Measurements from ENCODE around the gene LIN28B. TPM values are rescaled to one million over a fixed set of nuclear protein-coding genes. Genes with fewer than 3 reads are reported as not detected.

The LIN28B gene
- total RNA-seq, 1 donor from 2014 or later: 73.2 TPM

DNA sequence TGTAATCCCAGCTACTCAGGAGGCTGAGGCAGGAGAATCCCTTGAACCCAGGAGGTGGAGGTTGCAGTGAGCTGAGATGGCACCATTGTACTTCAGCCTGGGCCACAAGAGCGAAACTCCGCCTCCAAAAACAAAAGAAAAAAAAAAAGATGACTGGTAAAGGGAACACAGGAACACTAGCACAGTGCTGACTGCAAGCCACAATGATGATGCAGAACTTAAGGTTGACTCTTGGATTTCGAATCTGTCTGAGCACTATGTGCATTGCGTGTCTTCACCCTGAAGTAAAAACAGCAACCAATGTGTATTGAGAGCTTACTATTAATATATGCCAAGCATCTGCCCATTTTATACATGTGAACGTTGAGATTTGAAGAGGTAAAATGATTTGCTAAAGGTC is 27.6 kb upstream of the LIN28B start:
- no peaks in the 10 kb centered on the region for H3K27me3 Mint-ChIP-seq (ENCODE audit: low read depth)
- H3K27ac Mint-ChIP-seq (ENCODE audit: unreplicated experiment): no peak overlapping the region
- H3K36me3 Mint-ChIP-seq (ENCODE audit: low read depth): no peaks in the 10 kb centered on the region
- H3K4me3 Mint-ChIP-seq: no peak overlapping the region
- no peaks in the 10 kb centered on the region for H3K9me3 Mint-ChIP-seq
- TF ChIP-seq, protein P1, sequence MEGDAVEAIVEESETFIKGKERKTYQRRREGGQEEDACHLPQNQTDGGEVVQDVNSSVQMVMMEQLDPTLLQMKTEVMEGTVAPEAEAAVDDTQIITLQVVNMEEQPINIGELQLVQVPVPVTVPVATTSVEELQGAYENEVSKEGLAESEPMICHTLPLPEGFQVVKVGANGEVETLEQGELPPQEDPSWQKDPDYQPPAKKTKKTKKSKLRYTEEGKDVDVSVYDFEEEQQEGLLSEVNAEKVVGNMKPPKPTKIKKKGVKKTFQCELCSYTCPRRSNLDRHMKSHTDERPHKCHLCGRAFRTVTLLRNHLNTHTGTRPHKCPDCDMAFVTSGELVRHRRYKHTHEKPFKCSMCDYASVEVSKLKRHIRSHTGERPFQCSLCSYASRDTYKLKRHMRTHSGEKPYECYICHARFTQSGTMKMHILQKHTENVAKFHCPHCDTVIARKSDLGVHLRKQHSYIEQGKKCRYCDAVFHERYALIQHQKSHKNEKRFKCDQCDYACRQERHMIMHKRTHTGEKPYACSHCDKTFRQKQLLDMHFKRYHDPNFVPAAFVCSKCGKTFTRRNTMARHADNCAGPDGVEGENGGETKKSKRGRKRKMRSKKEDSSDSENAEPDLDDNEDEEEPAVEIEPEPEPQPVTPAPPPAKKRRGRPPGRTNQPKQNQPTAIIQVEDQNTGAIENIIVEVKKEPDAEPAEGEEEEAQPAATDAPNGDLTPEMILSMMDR (conservative IDR thresholded peaks at IDR 0.05): no peak
- peaks cover 10% of the 10 kb centered on the region for H3K4me1 Mint-ChIP-seq
- DNase-seq (ENCODE audit: low read depth, low spot score): no peak

DNA sequence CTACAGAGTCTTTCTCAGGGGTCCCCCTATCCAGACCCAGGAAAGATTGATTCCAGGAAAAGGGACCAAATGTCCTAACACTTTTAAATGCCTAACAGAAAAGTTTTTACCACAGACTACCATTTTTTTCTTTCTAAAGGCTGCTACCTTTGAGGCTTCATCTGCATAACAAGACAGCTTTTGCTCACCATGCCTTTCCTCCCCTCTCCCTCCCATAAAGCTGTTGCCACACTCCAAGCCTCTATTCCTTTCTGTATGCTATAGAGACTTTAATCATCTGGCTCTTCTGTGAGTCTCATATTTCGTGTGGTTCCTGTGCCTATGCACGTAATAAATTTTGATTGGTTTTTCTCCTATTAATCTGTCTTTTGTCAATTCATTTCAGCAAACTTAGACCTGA is 26.0 kb upstream of the LIN28B start:
- no peak for DNase-seq (ENCODE audit: low read depth, low spot score)
- TF ChIP-seq, protein P1 (conservative IDR thresholded peaks at IDR 0.05): no peak
- Mint-ChIP-seq H3K4me1 (peaks cover 10% of the 10 kb centered on the region), H3K9me3 (no peaks in the 10 kb centered on the region), H3K36me3 (ENCODE audit: low read depth) (no peaks in the 10 kb centered on the region), H3K27ac (ENCODE audit: unreplicated experiment) (no peak overlapping the region), H3K4me3 (no peak overlapping the region), H3K27me3 (ENCODE audit: low read depth) (no peaks in the 10 kb centered on the region)

DNA sequence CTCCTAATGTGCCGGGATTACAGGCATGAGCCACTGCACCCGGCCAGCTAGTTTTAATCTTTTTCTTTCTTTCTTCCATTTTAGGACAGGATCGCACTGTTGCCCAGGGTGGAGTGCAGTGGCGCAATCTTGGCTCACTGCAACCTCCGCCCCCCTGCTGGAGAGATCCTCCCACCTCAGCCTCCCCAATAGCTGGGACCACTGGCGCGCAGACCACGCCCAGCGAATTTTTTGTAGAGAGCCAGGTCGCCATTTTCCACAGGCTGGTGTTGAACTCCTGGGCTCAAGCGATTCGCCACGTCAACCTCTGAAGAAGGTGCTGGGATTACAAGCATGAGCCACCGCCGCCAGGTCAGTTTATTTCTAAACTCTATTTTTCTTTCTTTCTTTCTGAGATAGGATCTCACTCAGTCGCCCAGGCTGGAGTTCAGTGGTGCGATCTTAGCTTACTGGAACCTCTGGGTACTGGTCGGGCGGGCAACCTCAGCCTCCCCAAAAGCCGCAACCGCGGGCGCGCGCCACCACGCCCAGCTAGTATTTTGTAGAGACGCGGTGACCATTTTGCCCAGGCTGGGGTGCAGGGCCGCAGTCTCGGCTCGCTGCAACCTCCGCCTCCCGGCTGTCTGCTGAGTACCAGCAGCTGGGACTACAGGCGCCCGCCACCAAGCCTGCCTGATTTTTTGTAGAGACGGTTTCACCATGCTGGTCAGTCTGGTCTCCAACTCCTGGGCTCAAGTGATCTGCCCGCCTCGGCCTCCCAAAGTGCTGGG is 20.0 kb upstream of the LIN28B start:
- TF ChIP-seq, protein P1 (conservative IDR thresholded peaks at IDR 0.05): no peak
- no peak overlapping the region for H3K27ac Mint-ChIP-seq (ENCODE audit: unreplicated experiment)
- peaks cover 5% of the 10 kb centered on the region for H3K9me3 Mint-ChIP-seq
- no peaks in the 10 kb centered on the region for H3K27me3 Mint-ChIP-seq (ENCODE audit: low read depth)
- DNase-seq (ENCODE audit: low read depth, low spot score): no peak
- no peak overlapping the region for H3K4me3 Mint-ChIP-seq
- H3K4me1 Mint-ChIP-seq: peaks cover 16% of the 10 kb centered on the region
- H3K36me3 Mint-ChIP-seq (ENCODE audit: low read depth): peaks cover 4% of the 10 kb centered on the region

DNA sequence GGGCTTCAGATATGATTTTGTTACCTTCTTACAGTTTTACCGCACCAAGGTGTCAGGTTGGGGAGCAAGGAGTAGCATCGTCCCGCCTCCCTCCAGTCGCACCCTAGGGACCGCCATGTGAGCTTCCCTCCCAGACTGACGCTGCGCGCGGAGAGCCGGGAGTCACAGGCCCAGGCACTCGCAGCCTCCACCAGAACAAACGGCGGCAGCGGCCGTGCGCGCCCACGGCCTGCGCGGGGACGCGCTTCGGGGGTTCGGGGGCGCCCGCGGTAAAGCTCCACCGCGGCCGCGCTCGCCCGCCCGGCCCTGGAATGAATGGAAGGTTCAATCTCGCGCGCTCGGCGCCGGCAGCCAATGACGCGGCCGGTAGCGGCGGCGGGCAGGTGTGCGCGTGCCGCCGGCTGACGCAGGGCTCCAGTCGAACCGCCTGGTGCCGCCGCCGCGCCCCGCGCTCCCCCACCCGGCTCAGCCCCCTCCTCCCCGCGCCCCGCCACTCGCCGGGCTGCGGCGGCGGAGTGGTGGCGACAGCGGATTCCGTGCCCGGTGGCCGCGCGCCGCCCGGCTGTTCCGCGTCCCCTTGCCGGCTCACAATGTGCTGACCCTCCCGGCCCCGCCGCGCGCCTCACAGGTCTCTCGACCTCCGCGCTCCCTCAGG is 16.5 kb upstream of the LIN28B start:
- Mint-ChIP-seq H3K27ac (ENCODE audit: unreplicated experiment) (peak overlapping the region; percentile 92), H3K9me3 (peaks cover 5% of the 10 kb centered on the region), H3K36me3 (ENCODE audit: low read depth) (peaks cover 4% of the 10 kb centered on the region), H3K4me1 (peaks cover 38% of the 10 kb centered on the region), H3K27me3 (ENCODE audit: low read depth) (no peaks in the 10 kb centered on the region), H3K4me3 (peak overlapping the region; percentile 91)
- DNase-seq (ENCODE audit: low read depth, low spot score): peak; percentile 69
- TF ChIP-seq, protein P1 (conservative IDR thresholded peaks at IDR 0.05): no peak

DNA sequence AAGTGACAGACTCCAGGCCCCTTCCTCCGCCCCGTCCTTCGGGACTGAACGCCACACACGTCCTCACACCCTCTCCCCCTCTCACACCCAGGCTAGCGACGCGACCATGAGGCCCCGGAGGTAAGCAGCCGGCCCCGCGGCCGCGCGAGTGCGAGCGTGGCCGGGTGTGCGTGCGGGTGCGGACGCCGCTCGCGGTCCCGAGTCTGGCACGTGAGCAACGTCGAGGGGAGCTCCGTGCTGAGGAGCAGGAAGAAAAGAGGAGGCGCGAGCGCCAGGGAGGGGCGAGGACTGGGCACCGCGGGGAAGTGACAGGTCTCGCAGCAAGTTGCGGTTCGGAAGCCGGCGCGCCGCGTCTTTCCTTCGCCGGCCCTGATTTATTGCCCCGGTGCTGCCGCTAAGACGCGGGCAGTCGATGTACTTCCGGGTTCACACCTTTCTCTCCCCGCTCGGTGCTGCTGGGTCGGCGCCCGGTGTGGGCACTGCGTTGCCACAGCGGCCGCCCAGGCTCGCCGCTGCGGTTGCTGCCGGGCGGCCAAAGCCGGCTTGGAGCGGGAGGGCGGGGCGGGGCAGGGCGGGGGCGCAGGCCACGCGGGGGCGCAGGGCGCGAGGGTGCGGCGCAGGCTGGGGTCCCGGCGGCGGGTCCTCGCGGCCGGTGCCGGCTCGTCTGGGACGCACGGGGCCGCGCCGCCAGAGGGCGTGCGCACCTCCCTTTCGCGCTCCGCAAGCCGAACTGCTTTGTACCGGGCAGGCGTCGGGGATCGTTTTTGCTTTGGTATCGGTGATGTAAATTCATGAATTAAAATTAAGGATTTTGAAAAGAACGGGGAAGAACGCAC is 15.8 kb upstream of the LIN28B start:
- Mint-ChIP-seq H3K4me3 (peak overlapping the region; percentile 90), H3K36me3 (ENCODE audit: low read depth) (peaks cover 4% of the 10 kb centered on the region), H3K27ac (ENCODE audit: unreplicated experiment) (peak overlapping the region; percentile 95), H3K27me3 (ENCODE audit: low read depth) (no peaks in the 10 kb centered on the region), H3K9me3 (peaks cover 5% of the 10 kb centered on the region), H3K4me1 (peaks cover 42% of the 10 kb centered on the region)
- peak; percentile 82 for DNase-seq (ENCODE audit: low read depth, low spot score)
- TF ChIP-seq, protein P1 (conservative IDR thresholded peaks at IDR 0.05): peak; percentile 85
